T-helper 1 cell treated with Interleukin-12 subunit alpha and Interleukin-12 subunit beta and Interleukin-4 antibody, amounts not matched to agents 30 μg/mL and 1 μg/mL, for 36 hours (primary cell): ENCODE measurements around the gene VPS41.

Source experiments
- H3K27ac Mint-ChIP-seq: one replicate; pipeline ENCODE4 v1.8.0; 2021; ENCODE audit warnings: mild to moderate bottlenecking, mixed read lengths
- H3K27me3 Mint-ChIP-seq: one replicate; pipeline ENCODE4 v1.8.0; 2021; ENCODE audit warnings: low read depth, mixed read lengths
- H3K36me3 Mint-ChIP-seq: one replicate; pipeline ENCODE4 v1.8.0; 2021; ENCODE audit warnings: low read depth, mixed read lengths
- H3K4me1 Mint-ChIP-seq: one replicate; pipeline ENCODE4 v1.8.0; 2021; ENCODE audit warnings: low read depth, mixed read lengths
- H3K4me3 Mint-ChIP-seq: one replicate; pipeline ENCODE4 v1.8.0; 2021; ENCODE audit warnings: mild to moderate bottlenecking, moderate library complexity, mixed read lengths
- H3K9me3 Mint-ChIP-seq: one replicate; pipeline ENCODE4 v1.8.0; 2021; ENCODE audit warnings: mixed read lengths

The VPS41 gene

GRCh38 chr7:38777609-38778008 is 131.4 kb downstream of the VPS41 start:
- H3K4me1 Mint-ChIP-seq, result no peaks in the 10 kb centered on the region
- no peak overlapping the region for H3K27ac Mint-ChIP-seq
- no peaks in the 10 kb centered on the region for H3K27me3 Mint-ChIP-seq
- H3K4me3 Mint-ChIP-seq, result no peak overlapping the region
- H3K36me3 Mint-ChIP-seq, result peaks cover 9% of the 10 kb centered on the region
- no peaks in the 10 kb centered on the region for H3K9me3 Mint-ChIP-seq

- Mint-ChIP-seq H3K36me3 (peaks cover 14% of the 10 kb centered on the region), H3K27ac (no peak overlapping the region)
These were observed 133.3 kb downstream of the VPS41 start for GRCh38 chr7:38775506-38776175.

DNA sequence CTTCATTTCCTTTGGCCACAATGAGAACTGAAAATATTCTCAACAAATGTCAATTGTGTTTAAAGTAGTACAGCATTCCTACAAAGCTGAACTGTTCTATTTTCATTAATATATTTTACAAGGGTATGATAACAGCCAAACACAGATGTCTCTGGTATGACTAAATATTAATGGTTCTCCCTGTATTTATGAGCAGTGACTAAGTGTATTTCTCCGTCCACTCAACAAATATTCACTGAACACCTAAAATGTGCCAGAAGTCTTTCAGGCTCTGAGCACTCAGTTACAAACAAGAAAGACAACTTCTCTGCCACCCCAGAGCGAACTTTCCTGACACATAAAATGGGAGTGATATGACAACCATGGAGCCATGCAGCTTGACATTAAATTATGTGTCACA is 135.6 kb downstream of the VPS41 start:
- H3K4me1 Mint-ChIP-seq, result no peaks in the 10 kb centered on the region
- peaks cover 22% of the 10 kb centered on the region for H3K36me3 Mint-ChIP-seq
- no peak overlapping the region for H3K27ac Mint-ChIP-seq
- H3K27me3 Mint-ChIP-seq, result no peaks in the 10 kb centered on the region
- no peaks in the 10 kb centered on the region for H3K9me3 Mint-ChIP-seq
- no peak overlapping the region for H3K4me3 Mint-ChIP-seq

More at GRCh38 chr7:38775506-38776175, 133.3 kb downstream of the VPS41 start:
- no peaks in the 10 kb centered on the region for H3K9me3 Mint-ChIP-seq
- no peaks in the 10 kb centered on the region for H3K4me1 Mint-ChIP-seq
- no peaks in the 10 kb centered on the region for H3K27me3 Mint-ChIP-seq
- H3K4me3 Mint-ChIP-seq, result no peak overlapping the region

- Mint-ChIP-seq H3K27me3 (no peaks in the 10 kb centered on the region), H3K4me1 (no peaks in the 10 kb centered on the region), H3K36me3 (peaks cover 7% of the 10 kb centered on the region), H3K9me3 (no peaks in the 10 kb centered on the region), H3K27ac (no peak overlapping the region), H3K4me3 (no peak overlapping the region)
These were observed 148.8 kb downstream of the VPS41 start for GRCh38 chr7:38760226-38760625.

GRCh38 chr7:38759028-38759427 is 150.0 kb downstream of the VPS41 start:
- H3K27ac Mint-ChIP-seq, result no peak overlapping the region
- H3K4me1 Mint-ChIP-seq, result no peaks in the 10 kb centered on the region
- no peaks in the 10 kb centered on the region for H3K9me3 Mint-ChIP-seq
- no peaks in the 10 kb centered on the region for H3K27me3 Mint-ChIP-seq
- H3K4me3 Mint-ChIP-seq, result no peak overlapping the region
- peaks cover 7% of the 10 kb centered on the region for H3K36me3 Mint-ChIP-seq

GRCh38 chr7:38757931-38758330 is 151.1 kb downstream of the VPS41 start:
- Mint-ChIP-seq H3K9me3 (no peaks in the 10 kb centered on the region), H3K36me3 (peaks cover 11% of the 10 kb centered on the region), H3K4me1 (no peaks in the 10 kb centered on the region), H3K4me3 (no peak overlapping the region), H3K27me3 (no peaks in the 10 kb centered on the region), H3K27ac (no peak overlapping the region)

DNA sequence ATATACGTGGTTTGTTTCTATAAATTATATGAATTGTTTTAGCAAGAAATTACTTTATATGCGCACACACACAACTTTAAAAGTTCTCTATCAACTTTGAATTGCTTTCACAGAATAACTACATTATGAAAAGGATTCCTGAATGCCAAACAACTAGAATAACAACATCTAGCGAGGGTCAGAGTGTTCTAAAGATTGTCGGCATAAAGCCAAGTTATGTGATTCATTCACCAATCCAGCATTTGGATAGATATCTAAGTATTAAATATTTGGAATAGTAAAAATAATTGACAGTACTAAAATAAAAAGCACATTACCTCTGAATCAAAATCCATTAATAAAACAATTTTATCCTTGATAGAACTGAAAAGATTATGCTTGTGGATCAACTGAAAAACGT is 152.5 kb downstream of the VPS41 start:
- Mint-ChIP-seq H3K27me3 (no peaks in the 10 kb centered on the region), H3K36me3 (peaks cover 17% of the 10 kb centered on the region), H3K4me1 (no peaks in the 10 kb centered on the region)

DNA sequence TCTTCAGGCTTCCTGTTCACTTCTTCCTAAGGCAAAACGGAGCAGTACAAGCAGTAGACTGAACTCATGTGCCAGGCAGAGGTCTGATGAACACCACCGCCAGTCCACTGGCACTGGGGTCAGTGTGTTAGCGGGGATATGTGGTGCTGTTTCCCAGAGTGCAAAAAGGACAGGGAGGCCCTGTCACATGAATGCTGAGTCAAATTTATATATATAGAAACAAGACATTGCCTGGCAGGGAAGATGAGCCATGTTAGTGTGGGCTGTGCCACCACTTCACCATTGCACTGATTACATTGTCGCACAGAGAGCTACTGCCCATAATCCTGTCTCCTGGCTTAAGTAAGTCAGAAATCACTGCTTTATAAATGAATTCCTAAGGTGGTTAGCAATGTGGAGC is 155.6 kb downstream of the VPS41 start:
- peaks cover 23% of the 10 kb centered on the region for H3K36me3 Mint-ChIP-seq
- no peaks in the 10 kb centered on the region for H3K4me1 Mint-ChIP-seq
- no peak overlapping the region for H3K4me3 Mint-ChIP-seq
- H3K27ac Mint-ChIP-seq, result no peak overlapping the region
- no peaks in the 10 kb centered on the region for H3K9me3 Mint-ChIP-seq
- H3K27me3 Mint-ChIP-seq, result no peaks in the 10 kb centered on the region

More for the DNA sequence above, 152.5 kb downstream of the VPS41 start:
- Mint-ChIP-seq H3K27ac (no peak overlapping the region), H3K4me3 (no peak overlapping the region), H3K9me3 (no peaks in the 10 kb centered on the region)

DNA sequence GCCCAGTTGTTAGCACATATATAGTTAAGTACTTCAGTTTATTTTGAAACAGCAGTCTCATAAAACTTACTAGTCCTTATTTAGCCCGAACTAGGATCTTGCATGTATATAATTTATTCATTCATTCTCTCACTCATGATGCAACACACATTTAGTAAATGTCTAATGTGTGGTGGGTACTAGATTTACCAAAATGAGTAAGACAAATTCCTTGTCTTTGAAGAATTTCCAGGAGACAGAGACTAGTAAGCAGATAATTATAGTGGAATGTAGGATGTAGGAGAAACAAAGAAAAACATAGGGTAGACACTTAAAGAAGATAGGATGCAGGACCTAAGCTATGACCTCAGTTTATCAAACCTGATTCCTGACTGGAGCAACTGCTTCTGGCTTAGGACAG is 157.6 kb downstream of the VPS41 start:
- H3K27ac Mint-ChIP-seq, result no peak overlapping the region
- no peaks in the 10 kb centered on the region for H3K27me3 Mint-ChIP-seq
- H3K4me3 Mint-ChIP-seq, result no peak overlapping the region
- no peaks in the 10 kb centered on the region for H3K4me1 Mint-ChIP-seq
- peaks cover 24% of the 10 kb centered on the region for H3K36me3 Mint-ChIP-seq
- H3K9me3 Mint-ChIP-seq, result no peaks in the 10 kb centered on the region

- Mint-ChIP-seq H3K27ac (no peak overlapping the region), H3K4me1 (peaks cover 3% of the 10 kb centered on the region), H3K36me3 (peaks cover 26% of the 10 kb centered on the region), H3K27me3 (no peaks in the 10 kb centered on the region), H3K9me3 (no peaks in the 10 kb centered on the region), H3K4me3 (no peak overlapping the region)
These were observed 160.9 kb downstream of the VPS41 start for GRCh38 chr7:38748056-38748610.

- Mint-ChIP-seq H3K4me3 (no peak overlapping the region), H3K4me1 (peaks cover 3% of the 10 kb centered on the region), H3K27me3 (no peaks in the 10 kb centered on the region), H3K36me3 (peaks cover 28% of the 10 kb centered on the region), H3K9me3 (no peaks in the 10 kb centered on the region), H3K27ac (no peak overlapping the region)
These were observed 162.6 kb downstream of the VPS41 start for GRCh38 chr7:38746438-38746837.

DNA sequence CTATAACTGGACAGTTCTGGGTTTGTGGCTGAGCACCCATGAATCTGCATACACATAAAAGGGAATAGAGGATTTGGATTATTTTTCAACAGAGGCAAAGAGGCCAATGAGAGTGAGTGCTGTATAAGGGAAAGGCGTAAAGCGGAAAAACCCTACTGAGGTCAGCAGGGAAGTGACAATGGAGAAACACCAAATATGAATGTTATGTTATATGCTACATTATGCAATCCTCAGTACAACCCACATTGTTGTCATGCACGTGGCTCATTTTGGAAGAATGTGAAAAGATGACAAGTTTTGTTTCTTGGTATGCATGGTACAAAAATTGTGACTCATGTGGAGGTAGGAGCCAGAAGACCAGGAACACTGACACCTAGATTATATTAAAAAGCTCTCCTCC is 164.2 kb downstream of the VPS41 start:
- Mint-ChIP-seq H3K9me3 (no peaks in the 10 kb centered on the region), H3K4me1 (peaks cover 3% of the 10 kb centered on the region), H3K36me3 (peaks cover 28% of the 10 kb centered on the region), H3K27ac (no peak overlapping the region), H3K27me3 (no peaks in the 10 kb centered on the region), H3K4me3 (no peak overlapping the region)

GRCh38 chr7:38743899-38744298 is 165.1 kb downstream of the VPS41 start:
- Mint-ChIP-seq H3K36me3 (peaks cover 28% of the 10 kb centered on the region), H3K4me3 (no peak overlapping the region)

GRCh38 chr7:38740041-38740440 is 168.9 kb downstream of the VPS41 start:
- H3K4me3 Mint-ChIP-seq, result no peak overlapping the region
- H3K36me3 Mint-ChIP-seq, result peaks cover 22% of the 10 kb centered on the region
- no peaks in the 10 kb centered on the region for H3K27me3 Mint-ChIP-seq
- no peaks in the 10 kb centered on the region for H3K9me3 Mint-ChIP-seq
- no peak overlapping the region for H3K27ac Mint-ChIP-seq
- H3K4me1 Mint-ChIP-seq, result peaks cover 3% of the 10 kb centered on the region

More at GRCh38 chr7:38743899-38744298, 165.1 kb downstream of the VPS41 start:
- Mint-ChIP-seq H3K9me3 (no peaks in the 10 kb centered on the region), H3K4me1 (peaks cover 3% of the 10 kb centered on the region), H3K27ac (no peak overlapping the region), H3K27me3 (no peaks in the 10 kb centered on the region)

DNA sequence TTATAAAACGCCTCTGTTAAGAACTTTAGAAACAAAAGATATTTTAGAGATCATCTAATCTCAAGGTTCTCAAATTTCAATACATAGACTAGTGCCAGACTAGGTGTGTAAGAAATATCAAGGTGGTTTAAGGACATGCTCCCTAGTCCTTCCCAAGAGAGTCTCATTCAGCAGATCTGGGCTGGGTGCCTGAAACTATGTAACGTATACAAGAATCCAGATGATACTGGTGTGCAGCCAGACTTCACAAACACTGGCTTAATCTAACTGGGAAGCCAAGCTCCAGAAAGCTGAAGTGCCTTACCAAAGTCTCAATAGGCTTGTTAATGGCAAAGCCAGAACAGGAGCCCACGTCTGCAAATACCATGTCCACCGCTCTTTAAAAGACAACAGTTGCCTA is 172.9 kb downstream of the VPS41 start:
- H3K4me3 Mint-ChIP-seq, result no peak overlapping the region
- no peaks in the 10 kb centered on the region for H3K27me3 Mint-ChIP-seq
- H3K27ac Mint-ChIP-seq, result no peak overlapping the region
- H3K9me3 Mint-ChIP-seq, result no peaks in the 10 kb centered on the region
- no peaks in the 10 kb centered on the region for H3K4me1 Mint-ChIP-seq
- H3K36me3 Mint-ChIP-seq, result peaks cover 9% of the 10 kb centered on the region
